Measurements from ENCODE around the gene SFSWAP. TPM values are rescaled to one million over a fixed set of nuclear protein-coding genes. Genes with fewer than 3 reads are reported as not detected.

The SFSWAP gene
- polyA plus RNA-seq, 1 donor from 2014 or later, result 56.6 TPM

GRCh38 chr12:131671871-131672270 is 39.0 kb upstream of the SFSWAP start:
- no peaks in the 10 kb centered on the region for H4K20me1 ChIP-seq (ENCODE audit: insufficient read depth)
- H3K9me2 ChIP-seq (ENCODE audit: insufficient read depth, low read length), result no peaks in the 10 kb centered on the region
- no peaks in the 10 kb centered on the region for H3K27me3 ChIP-seq (ENCODE audit: insufficient read depth, low read depth, low read length)
- peaks cover 3% of the 10 kb centered on the region for H3K9me3 ChIP-seq (ENCODE audit: low read length)
- no peaks in the 10 kb centered on the region for H3F3A ChIP-seq (ENCODE audit: insufficient read depth, low read length, poor library complexity, severe bottlenecking)
- H2AFZ ChIP-seq (ENCODE audit: low read depth, low read length), result no peak overlapping the region
- no peaks in the 10 kb centered on the region for H3K79me2 ChIP-seq (replicated peaks; ENCODE audit: insufficient read depth, low read length)
- no peak for TF ChIP-seq RAD21 (conservative IDR thresholded peaks at IDR 0.05)
- TF ChIP-seq CTCF (IDR thresholded peaks at IDR 0.05; ENCODE audit: poor library complexity, severe bottlenecking), result no peak
- TF ChIP-seq MXI1 (conservative IDR thresholded peaks at IDR 0.05; ENCODE audit: poor library complexity, severe bottlenecking), result no peak
- TF ChIP-seq REST (IDR thresholded peaks at IDR 0.05; ENCODE audit: borderline replicate concordance), result no peak
- no peak for TF ChIP-seq TAF1 (IDR thresholded peaks at IDR 0.05; ENCODE audit: low read depth)
- TF ChIP-seq POLR2AphosphoS5 (IDR thresholded peaks at IDR 0.05), result no peak
- no peak for TF ChIP-seq SMC3 (conservative IDR thresholded peaks at IDR 0.05; ENCODE audit: poor library complexity)
- TF ChIP-seq EP300 (conservative IDR thresholded peaks at IDR 0.05; ENCODE audit: poor library complexity, severe bottlenecking), result no peak
- no peak for TF ChIP-seq EZH2 (IDR thresholded peaks at IDR 0.05; ENCODE audit: borderline replicate concordance, insufficient read depth, low read length, poor library complexity, severe bottlenecking)
- no peak overlapping the region for H3K4me3 ChIP-seq (ENCODE audit: low read length)
- H3K27ac ChIP-seq (ENCODE audit: low read length), result no peak overlapping the region
- H3K9ac ChIP-seq (ENCODE audit: low read length), result no peak overlapping the region
- no peak overlapping the region for H3K4me2 ChIP-seq (ENCODE audit: low read length)
- H3K36me3 ChIP-seq (ENCODE audit: insufficient read depth, low read length), result no peaks in the 10 kb centered on the region

GRCh38 chr12:131672311-131672940 is 38.5 kb upstream of the SFSWAP start:
- H3K9ac ChIP-seq (ENCODE audit: low read length), result no peak overlapping the region
- H3K9me3 ChIP-seq (ENCODE audit: low read length), result peaks cover 3% of the 10 kb centered on the region
- H4K20me1 ChIP-seq (ENCODE audit: insufficient read depth), result no peaks in the 10 kb centered on the region
- H2AFZ ChIP-seq (ENCODE audit: low read depth, low read length), result no peak overlapping the region
- H3K27me3 ChIP-seq (ENCODE audit: insufficient read depth, low read depth, low read length), result no peaks in the 10 kb centered on the region
- no peaks in the 10 kb centered on the region for H3K9me2 ChIP-seq (ENCODE audit: insufficient read depth, low read length)
- TF ChIP-seq REST (IDR thresholded peaks at IDR 0.05; ENCODE audit: borderline replicate concordance), result no peak
- TF ChIP-seq SMC3 (conservative IDR thresholded peaks at IDR 0.05; ENCODE audit: poor library complexity), result no peak
- no peak for TF ChIP-seq EP300 (conservative IDR thresholded peaks at IDR 0.05; ENCODE audit: poor library complexity, severe bottlenecking)
- no peak for TF ChIP-seq TAF1 (IDR thresholded peaks at IDR 0.05; ENCODE audit: low read depth)
- no peak for TF ChIP-seq MXI1 (conservative IDR thresholded peaks at IDR 0.05; ENCODE audit: poor library complexity, severe bottlenecking)
- TF ChIP-seq CTCF (IDR thresholded peaks at IDR 0.05; ENCODE audit: poor library complexity, severe bottlenecking), result no peak
- no peak for TF ChIP-seq RAD21 (conservative IDR thresholded peaks at IDR 0.05)
- TF ChIP-seq EZH2 (IDR thresholded peaks at IDR 0.05; ENCODE audit: borderline replicate concordance, insufficient read depth, low read length, poor library complexity, severe bottlenecking), result no peak
- TF ChIP-seq POLR2AphosphoS5 (IDR thresholded peaks at IDR 0.05), result no peak
- H3K4me3 ChIP-seq (ENCODE audit: low read length), result no peak overlapping the region
- H3K4me2 ChIP-seq (ENCODE audit: low read length), result no peak overlapping the region
- no peaks in the 10 kb centered on the region for H3F3A ChIP-seq (ENCODE audit: insufficient read depth, low read length, poor library complexity, severe bottlenecking)
- no peaks in the 10 kb centered on the region for H3K79me2 ChIP-seq (replicated peaks; ENCODE audit: insufficient read depth, low read length)
- H3K36me3 ChIP-seq (ENCODE audit: insufficient read depth, low read length), result no peaks in the 10 kb centered on the region
- H3K27ac ChIP-seq (ENCODE audit: low read length), result no peak overlapping the region

Data from neural cell (in vitro differentiated cells).